Neural cell (in vitro differentiated cells): Measurements from ENCODE around the gene KIF18B. TPM values are rescaled to one million over a fixed set of nuclear protein-coding genes. Genes with fewer than 3 reads are reported as not detected.

Source experiments
- H2AFZ ChIP-seq: fragments of 200-600, 300-800 bp; sonication (generic), shearing (Covaris generic); 2 replicates; pipeline ENCODE4 v1.6.0; 2014; ENCODE audit warnings: low read depth, mild to moderate bottlenecking, antibody characterized with exemption, low read length, moderate library complexity
- H3F3A ChIP-seq: fragments of 200-600 bp; shearing (Covaris generic); 2 replicates; pipeline ENCODE4 v1.6.1; 2016; ENCODE audit warnings: mild to moderate bottlenecking, moderate library complexity, mixed read lengths, antibody characterized with exemption, low read length; ENCODE audit not compliant: insufficient read depth, poor library complexity, severe bottlenecking
- H3K27ac ChIP-seq: fragments of 200-600, 300-800 bp; sonication (generic), shearing (Covaris generic); 2 replicates; pipeline ENCODE4 v1.5.1; 2014; ENCODE audit warnings: mild to moderate bottlenecking, low read length, moderate library complexity
- H3K27me3 ChIP-seq: fragments of 300-800, 200-600 bp; sonication (generic), shearing (Covaris generic); 2 replicates; pipeline ENCODE4 v1.6.0; 2014; ENCODE audit warnings: mild to moderate bottlenecking, low read depth, low read length, moderate library complexity; ENCODE audit not compliant: insufficient read depth
- H3K36me3 ChIP-seq: fragments of 300-800, 200-600 bp; sonication (generic), shearing (Covaris generic); 2 replicates; pipeline ENCODE4 v1.5.1; 2014; ENCODE audit warnings: mild to moderate bottlenecking, antibody characterized with exemption, low read length, moderate library complexity; ENCODE audit not compliant: insufficient read depth
- H3K4me2 ChIP-seq: fragments of 300-800, 200-600 bp; sonication (generic), shearing (Covaris generic); 2 replicates; pipeline ENCODE4 v1.6.0; 2014; ENCODE audit warnings: mild to moderate bottlenecking, low read length
- H3K4me3 ChIP-seq: fragments of 300-800, 200-600 bp; sonication (generic), shearing (Covaris generic); 2 replicates; pipeline ENCODE4 v1.5.1; 2014; ENCODE audit warnings: mild to moderate bottlenecking, low read length, moderate library complexity
- H3K79me2 ChIP-seq: fragments of 200-600 bp; shearing (Covaris generic); replicated peaks from 2 replicates; pipeline ENCODE4 v1.6.0; 2014; ENCODE audit warnings: mild to moderate bottlenecking, low read length, moderate library complexity; ENCODE audit not compliant: insufficient read depth
- H3K9ac ChIP-seq: fragments of 300-800, 200-600 bp; sonication (generic), shearing (Covaris generic); 2 replicates; pipeline ENCODE4 v1.6.1; 2016; ENCODE audit warnings: mild to moderate bottlenecking, low read length, mixed read lengths
- H3K9me2 ChIP-seq: fragments of 200-600 bp; shearing (Covaris generic); 2 replicates; pipeline ENCODE4 v1.6.1; 2016; ENCODE audit warnings: mild to moderate bottlenecking, low read length, mixed read lengths; ENCODE audit not compliant: insufficient read depth
- H3K9me3 ChIP-seq: fragments of 200-600, 300-800 bp; sonication (generic), shearing (Covaris generic); 2 replicates; pipeline ENCODE4 v1.6.1; 2016; ENCODE audit warnings: mild to moderate bottlenecking, mixed run types, low read length, moderate library complexity, mixed read lengths
- H4K20me1 ChIP-seq: fragments of 200-600 bp; shearing (Covaris generic); 2 replicates; pipeline ENCODE4 v1.6.1; 2016; ENCODE audit warnings: mild to moderate bottlenecking, mixed run types; ENCODE audit not compliant: insufficient read depth
- EP300 ChIP-seq: fragments of 450-650 bp; conservative IDR thresholded peaks from 2 replicates; pipeline ENCODE4 v1.6.1; 2014; ENCODE audit warnings: antibody characterized with exemption, mild to moderate bottlenecking, moderate library complexity; ENCODE audit not compliant: poor library complexity, severe bottlenecking
- EZH2 ChIP-seq: fragments of 200-600, 300-800 bp; shearing (Covaris generic), sonication (generic); IDR thresholded peaks from 2 replicates; pipeline ENCODE4 v1.6.1; 2014; ENCODE audit warnings: antibody characterized with exemption, low read length, borderline replicate concordance, mild to moderate bottlenecking; ENCODE audit not compliant: insufficient read depth, poor library complexity, severe bottlenecking
- MXI1 ChIP-seq: fragments of 450-650 bp; conservative IDR thresholded peaks from 2 replicates; pipeline ENCODE4 v1.6.1; 2014; ENCODE audit warnings: antibody characterized with exemption, mild to moderate bottlenecking; ENCODE audit not compliant: poor library complexity, severe bottlenecking
- POLR2AphosphoS5 ChIP-seq: IDR thresholded peaks from 2 replicates; pipeline ENCODE4 v1.6.1; 2012
- RAD21 ChIP-seq: fragments of 450-650 bp; conservative IDR thresholded peaks from 2 replicates; pipeline ENCODE4 v1.6.1; 2014; ENCODE audit warnings: antibody characterized with exemption, mild to moderate bottlenecking, moderate library complexity
- SMC3 ChIP-seq: fragments of 450-650 bp; conservative IDR thresholded peaks from 2 replicates; pipeline ENCODE4 v1.6.1; 2014; ENCODE audit warnings: antibody characterized with exemption, mild to moderate bottlenecking, moderate library complexity; ENCODE audit not compliant: poor library complexity
- TAF1 ChIP-seq: IDR thresholded peaks from 2 replicates; pipeline ENCODE4 v1.6.1; 2012; ENCODE audit warnings: low read depth
- polyA plus RNA-seq: library from polyadenylated mRNA; depleted of rRNA; stranded (reverse); fragments of >200 nt; gene quantifications from 2 replicates; pipeline ENCODE4 v1.2.3, GENCODE V29; 2014
- TF ChIP-seq, protein P1 (sequence below): fragments of 450-650 bp; IDR thresholded peaks from 2 replicates; pipeline ENCODE4 v1.5.1; 2014; ENCODE audit warnings: antibody characterized with exemption, mild to moderate bottlenecking, moderate library complexity; ENCODE audit not compliant: poor library complexity, severe bottlenecking
- TF ChIP-seq, protein P2 (sequence below): IDR thresholded peaks from 2 replicates; pipeline ENCODE4 v1.6.1; 2012; ENCODE audit warnings: borderline replicate concordance

The KIF18B gene
- polyA plus RNA-seq, 1 donor from 2014 or later, result 0.10 TPM

DNA sequence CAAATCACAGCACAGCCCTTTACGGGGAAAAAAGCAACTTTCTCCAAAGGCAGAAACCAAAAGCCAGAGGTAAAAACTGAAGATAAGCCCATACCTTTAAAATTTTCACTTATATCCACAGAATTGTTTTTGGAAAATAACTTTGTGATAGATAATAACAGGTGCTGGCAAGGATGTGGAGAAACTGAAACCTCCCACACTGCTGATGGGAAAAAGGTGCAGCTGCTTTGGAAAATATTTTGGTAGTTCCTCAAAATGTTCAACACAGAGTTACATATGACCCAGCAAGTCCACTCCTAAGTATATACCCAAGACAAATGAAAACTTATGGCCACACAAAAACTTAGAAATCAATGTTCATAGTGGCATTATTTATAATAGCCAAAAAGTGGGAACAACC is 60.6 kb downstream of the KIF18B start:
- Histone ChIP-seq H3K4me2 (no peak overlapping the region), H3K9me3 (no peaks in the 10 kb centered on the region), H3K4me3 (no peak overlapping the region), H3K9ac (no peak overlapping the region), H4K20me1 (no peaks in the 10 kb centered on the region), H3F3A (no peaks in the 10 kb centered on the region), H3K27me3 (no peaks in the 10 kb centered on the region), H2AFZ (no peak overlapping the region), H3K9me2 (no peaks in the 10 kb centered on the region), H3K36me3 (peaks cover 5% of the 10 kb centered on the region), H3K27ac (no peak overlapping the region), H3K79me2 (no peaks in the 10 kb centered on the region)
- TF ChIP-seq EZH2, result no peak
- TF ChIP-seq EP300, result no peak
- no peak for TF ChIP-seq SMC3
- TF ChIP-seq RAD21, result no peak
- TF ChIP-seq, protein P1, sequence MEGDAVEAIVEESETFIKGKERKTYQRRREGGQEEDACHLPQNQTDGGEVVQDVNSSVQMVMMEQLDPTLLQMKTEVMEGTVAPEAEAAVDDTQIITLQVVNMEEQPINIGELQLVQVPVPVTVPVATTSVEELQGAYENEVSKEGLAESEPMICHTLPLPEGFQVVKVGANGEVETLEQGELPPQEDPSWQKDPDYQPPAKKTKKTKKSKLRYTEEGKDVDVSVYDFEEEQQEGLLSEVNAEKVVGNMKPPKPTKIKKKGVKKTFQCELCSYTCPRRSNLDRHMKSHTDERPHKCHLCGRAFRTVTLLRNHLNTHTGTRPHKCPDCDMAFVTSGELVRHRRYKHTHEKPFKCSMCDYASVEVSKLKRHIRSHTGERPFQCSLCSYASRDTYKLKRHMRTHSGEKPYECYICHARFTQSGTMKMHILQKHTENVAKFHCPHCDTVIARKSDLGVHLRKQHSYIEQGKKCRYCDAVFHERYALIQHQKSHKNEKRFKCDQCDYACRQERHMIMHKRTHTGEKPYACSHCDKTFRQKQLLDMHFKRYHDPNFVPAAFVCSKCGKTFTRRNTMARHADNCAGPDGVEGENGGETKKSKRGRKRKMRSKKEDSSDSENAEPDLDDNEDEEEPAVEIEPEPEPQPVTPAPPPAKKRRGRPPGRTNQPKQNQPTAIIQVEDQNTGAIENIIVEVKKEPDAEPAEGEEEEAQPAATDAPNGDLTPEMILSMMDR, result no peak
- no peak for TF ChIP-seq POLR2AphosphoS5
- TF ChIP-seq TAF1, result no peak
- TF ChIP-seq MXI1, result no peak

DNA sequence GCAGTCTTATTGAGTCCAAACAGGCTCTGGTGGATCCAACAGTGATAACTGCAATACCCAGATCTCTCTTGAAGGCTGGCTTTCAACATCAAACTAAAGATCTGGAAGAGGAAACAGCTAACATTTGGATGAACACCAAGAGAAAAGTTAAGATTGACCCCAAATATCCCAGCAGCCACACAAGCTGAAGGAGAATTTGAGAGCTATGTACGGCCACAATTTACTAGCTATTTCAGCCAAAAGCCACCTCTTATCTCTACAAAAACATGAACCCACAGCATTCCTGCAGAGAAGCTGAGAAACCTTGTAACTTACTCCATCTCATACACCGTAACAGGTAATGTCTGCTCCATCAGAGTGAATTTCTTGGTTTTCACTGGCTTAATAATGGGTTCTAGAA is 62.6 kb downstream of the KIF18B start:
- H2AFZ ChIP-seq, result no peak overlapping the region
- H3F3A ChIP-seq, result no peaks in the 10 kb centered on the region
- no peak overlapping the region for H3K4me3 ChIP-seq
- H3K27ac ChIP-seq, result no peak overlapping the region
- no peaks in the 10 kb centered on the region for H3K27me3 ChIP-seq
- TF ChIP-seq EP300, result no peak
- TF ChIP-seq, protein P2, sequence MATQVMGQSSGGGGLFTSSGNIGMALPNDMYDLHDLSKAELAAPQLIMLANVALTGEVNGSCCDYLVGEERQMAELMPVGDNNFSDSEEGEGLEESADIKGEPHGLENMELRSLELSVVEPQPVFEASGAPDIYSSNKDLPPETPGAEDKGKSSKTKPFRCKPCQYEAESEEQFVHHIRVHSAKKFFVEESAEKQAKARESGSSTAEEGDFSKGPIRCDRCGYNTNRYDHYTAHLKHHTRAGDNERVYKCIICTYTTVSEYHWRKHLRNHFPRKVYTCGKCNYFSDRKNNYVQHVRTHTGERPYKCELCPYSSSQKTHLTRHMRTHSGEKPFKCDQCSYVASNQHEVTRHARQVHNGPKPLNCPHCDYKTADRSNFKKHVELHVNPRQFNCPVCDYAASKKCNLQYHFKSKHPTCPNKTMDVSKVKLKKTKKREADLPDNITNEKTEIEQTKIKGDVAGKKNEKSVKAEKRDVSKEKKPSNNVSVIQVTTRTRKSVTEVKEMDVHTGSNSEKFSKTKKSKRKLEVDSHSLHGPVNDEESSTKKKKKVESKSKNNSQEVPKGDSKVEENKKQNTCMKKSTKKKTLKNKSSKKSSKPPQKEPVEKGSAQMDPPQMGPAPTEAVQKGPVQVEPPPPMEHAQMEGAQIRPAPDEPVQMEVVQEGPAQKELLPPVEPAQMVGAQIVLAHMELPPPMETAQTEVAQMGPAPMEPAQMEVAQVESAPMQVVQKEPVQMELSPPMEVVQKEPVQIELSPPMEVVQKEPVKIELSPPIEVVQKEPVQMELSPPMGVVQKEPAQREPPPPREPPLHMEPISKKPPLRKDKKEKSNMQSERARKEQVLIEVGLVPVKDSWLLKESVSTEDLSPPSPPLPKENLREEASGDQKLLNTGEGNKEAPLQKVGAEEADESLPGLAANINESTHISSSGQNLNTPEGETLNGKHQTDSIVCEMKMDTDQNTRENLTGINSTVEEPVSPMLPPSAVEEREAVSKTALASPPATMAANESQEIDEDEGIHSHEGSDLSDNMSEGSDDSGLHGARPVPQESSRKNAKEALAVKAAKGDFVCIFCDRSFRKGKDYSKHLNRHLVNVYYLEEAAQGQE, result no peak
- no peak for TF ChIP-seq MXI1
- no peak for TF ChIP-seq RAD21
- no peak for TF ChIP-seq SMC3
- no peak for TF ChIP-seq POLR2AphosphoS5
- no peak overlapping the region for H3K4me2 ChIP-seq
- no peak overlapping the region for H3K9ac ChIP-seq
- no peaks in the 10 kb centered on the region for H3K9me3 ChIP-seq
- H3K9me2 ChIP-seq, result no peaks in the 10 kb centered on the region
- H3K36me3 ChIP-seq, result peaks cover 5% of the 10 kb centered on the region
- H4K20me1 ChIP-seq, result no peaks in the 10 kb centered on the region
- H3K79me2 ChIP-seq, result no peaks in the 10 kb centered on the region
